Measurements from ENCODE around the gene NOS1AP.

- no peak for TF ChIP-seq CTCF (IDR thresholded peaks at IDR 0.05; ENCODE audit: low read depth, low read length)
- no peak for TF ChIP-seq POLR2A (IDR thresholded peaks at IDR 0.05; ENCODE audit: extremely low read depth, insufficient read length)
- no peak for TF ChIP-seq MAX (IDR thresholded peaks at IDR 0.05; ENCODE audit: low read depth, low read length)
These were observed 232.2 kb downstream of the NOS1AP start for GRCh38 chr1:162301696-162302095.
